NCI-H526 (cell line): Measurements from ENCODE around the gene ZNF627.
"Not testable (repeated sequence)": the region's sequence is repeated elsewhere in the genome, so short reads cannot be mapped to it uniquely, and the experiment has no call there.

Experiments used
- DNase-seq, 2 experiments: peaks; one replicate each; lab custom pipeline; 2025; lab: John Stamatoyannopoulos, UW

The ZNF627 gene

GRCh38 chr19:11597202-11598102 lies at the start of gene ZNF627:
Gene ZNF627 (plus strand): TSS chr19:11597483. CDS start chr19:11597628, 145 bp downstream.
- peak; percentile 87 to 97 for DNase-seq

DNA sequence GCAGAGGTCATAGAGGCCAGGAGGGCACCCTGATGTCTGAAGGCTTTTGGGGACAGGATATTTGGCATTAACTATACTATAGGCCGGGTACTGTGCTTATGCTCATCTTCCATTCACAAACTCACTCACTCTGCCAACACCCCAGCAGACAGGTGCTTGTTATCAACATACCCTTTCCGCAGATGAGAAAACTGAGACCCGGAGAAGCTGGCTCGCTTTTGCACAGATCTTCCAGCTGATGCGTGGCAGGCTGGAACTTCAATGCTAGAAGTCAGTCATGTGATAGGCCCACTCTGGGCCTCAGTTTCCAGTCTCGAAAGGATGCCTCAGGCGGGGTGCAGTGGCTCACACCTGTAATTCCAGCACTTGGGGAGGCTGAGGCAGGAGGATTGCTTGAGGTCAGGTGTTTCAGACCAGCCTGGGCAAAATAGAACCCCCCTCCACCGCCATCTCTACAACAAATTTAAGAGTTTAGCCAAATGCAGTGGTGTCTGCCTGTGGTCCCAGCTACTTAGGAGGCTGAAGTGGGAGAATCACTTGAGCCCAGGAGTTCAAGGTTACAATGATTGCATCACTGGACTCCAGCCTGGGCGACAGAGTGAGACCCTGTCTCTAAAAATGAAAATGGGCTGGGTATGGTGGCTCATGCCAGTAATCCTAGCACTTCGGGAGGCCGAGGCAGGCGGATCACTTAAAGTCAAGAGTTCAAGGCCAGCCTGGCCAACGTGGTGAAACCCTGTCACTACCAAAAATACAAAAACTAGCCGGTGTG lies 49.2 kb upstream of the ZNF627 start:
- no peak for DNase-seq

- no peak for DNase-seq
Observed at GRCh38 chr19:11549386-11549953, 47.8 kb upstream of the ZNF627 start.

DNA sequence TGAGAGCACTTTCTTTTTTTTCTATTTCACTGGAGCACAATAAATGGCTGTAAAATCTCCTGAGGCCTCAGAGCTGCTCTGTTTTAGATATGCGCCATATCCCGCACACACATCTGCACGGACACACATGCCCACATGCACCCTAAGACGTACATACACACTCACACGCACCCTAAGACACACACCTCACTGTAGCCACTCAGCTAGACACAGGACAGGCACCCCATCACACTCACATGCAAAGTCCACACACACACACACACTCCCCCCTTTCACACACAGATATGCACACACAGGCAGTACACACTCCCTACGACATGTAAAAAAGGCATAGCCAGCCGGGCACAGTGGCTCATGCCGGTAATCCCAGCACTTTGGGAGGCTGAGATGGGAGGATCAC lies 47.0 kb upstream of the ZNF627 start:
- no peak for DNase-seq

DNA sequence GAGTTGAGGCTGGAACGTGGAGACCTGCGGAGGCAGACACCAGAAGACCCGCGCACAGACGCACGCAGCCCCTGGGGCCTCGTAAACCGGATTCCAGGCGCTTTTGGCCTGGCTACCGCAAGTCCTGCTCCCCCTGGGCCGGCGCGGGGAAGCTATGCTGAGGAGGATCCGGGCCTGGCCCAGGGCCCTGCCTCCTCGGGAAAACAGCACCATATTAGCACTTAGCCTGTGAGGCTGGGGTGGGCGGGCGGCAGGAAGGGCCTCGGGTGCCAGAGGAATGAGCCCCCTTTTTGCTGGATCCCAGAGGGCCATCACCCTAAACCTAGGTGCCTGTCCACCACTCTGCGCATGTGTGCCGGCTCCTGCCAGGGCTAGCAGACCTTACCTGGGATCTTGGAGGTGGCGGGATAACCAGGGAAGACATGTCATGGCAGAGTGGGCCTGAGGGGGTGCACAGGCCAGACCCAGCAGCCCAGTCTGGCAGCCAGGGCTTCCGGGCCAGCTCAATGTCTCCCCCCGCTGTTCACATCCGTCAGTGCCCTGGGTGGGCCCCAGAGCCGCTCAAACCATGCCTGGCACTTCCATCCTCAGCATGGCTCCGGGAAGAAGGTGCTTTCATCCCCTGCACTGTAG lies 45.6 kb upstream of the ZNF627 start:
- DNase-seq, result peak in 1 of 2 experiments; percentile 13

GRCh38 chr19:11552666-11553372 lies 44.5 kb upstream of the ZNF627 start:
- no peak for DNase-seq

DNA sequence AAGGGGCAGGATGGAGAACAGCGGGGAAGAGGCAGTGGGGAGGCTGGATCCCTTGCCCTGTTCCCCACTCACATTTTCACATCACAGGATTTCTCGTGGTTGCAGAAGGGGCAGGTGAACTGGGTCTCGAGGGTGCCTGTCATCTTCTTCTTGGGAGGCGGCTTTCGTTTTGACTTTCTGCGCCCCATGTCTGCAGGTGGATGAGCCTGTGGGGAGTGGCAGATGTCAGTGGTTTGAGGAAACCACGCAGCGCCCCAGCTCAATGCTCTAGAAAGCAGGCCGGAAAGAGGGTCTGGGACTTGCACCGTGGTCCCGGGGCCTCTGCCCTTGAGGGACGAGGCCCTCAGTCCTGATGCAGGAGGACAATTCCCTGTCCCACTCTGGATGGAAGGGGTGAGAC lies 43.1 kb upstream of the ZNF627 start:
- no peak for DNase-seq

- DNase-seq, result no peak
Observed at GRCh38 chr19:11555246-11555645, 42.0 kb upstream of the ZNF627 start.

- DNase-seq, result no peak
Observed at GRCh38 chr19:11556634-11557420, 40.5 kb upstream of the ZNF627 start.

DNA sequence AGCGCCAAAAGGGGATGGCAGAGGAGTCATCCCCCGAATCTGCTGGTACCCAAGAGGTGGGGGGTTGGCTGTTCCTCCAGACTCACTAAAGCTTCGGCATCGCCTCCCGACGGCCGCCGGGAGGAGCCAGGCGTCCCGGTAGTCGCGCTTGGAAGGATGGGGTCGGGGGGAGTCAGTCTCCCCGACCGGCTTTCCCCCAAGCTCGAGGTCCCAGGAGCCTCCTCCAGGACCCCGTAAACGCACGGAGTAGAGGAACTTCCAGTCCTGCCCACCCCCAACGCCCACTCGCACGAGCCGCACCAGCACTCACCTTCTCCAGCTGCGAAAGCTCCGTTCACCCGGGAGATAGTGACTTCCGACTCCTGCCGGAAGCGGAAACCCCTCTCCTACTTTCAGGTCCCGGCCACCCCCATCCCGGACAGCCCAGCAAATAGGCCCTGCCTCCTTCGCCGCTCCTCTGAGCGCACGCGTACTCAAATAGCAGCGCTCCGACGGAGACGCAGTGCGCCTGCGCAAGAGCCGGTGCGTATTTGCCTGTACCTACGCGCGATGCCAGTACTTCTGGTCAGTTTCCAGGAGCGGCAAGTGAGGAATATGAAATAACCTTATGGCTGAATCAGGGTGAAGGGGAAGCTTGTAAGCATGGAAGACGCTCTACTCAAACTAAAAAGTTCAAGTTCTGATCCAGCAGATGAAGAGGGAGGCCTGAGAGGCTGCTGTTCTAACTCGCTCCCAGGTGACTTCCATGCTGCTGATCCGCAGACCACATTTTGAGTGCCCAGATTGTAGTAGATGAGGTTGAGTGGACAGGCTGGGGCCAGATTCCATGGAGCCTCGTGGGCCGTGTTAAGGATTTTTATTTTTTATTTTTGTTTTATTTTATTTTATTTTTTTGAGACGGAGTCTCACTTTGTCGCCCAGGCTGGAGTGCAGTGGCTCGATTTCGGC lies 38.1 kb upstream of the ZNF627 start, which contains the start of gene ELOF1:
TSS of gene ELOF1 (minus strand) at position 350 of the 948 bp plus-strand sequence. CDS start 4,883 bp downstream, outside the sequence.
- DNase-seq, result peak; percentile 95 to 98

GRCh38 chr19:11560404-11561051 lies 36.8 kb upstream of the ZNF627 start:
- DNase-seq, result peak; percentile 51 to 77

DNA sequence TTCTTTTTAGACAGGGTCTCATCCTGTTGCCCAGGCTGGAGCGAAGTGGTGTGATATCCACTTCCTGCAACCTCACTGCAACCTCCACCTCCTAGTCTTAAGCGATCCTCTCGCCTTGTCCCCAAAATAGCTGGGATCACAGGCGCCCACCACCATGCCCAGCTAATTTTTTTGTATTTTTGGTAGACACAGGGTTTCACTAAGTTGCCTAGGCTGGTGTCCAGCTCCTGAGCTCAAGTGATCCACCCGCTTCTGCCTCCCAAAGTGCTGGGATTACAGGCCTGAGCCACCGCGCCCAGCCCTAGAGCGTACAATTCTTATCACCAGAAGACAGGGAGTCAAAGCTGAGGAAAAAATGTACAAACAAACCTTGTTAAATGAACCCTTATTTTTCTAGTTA lies 33.8 kb upstream of the ZNF627 start:
- DNase-seq, result no peak

DNA sequence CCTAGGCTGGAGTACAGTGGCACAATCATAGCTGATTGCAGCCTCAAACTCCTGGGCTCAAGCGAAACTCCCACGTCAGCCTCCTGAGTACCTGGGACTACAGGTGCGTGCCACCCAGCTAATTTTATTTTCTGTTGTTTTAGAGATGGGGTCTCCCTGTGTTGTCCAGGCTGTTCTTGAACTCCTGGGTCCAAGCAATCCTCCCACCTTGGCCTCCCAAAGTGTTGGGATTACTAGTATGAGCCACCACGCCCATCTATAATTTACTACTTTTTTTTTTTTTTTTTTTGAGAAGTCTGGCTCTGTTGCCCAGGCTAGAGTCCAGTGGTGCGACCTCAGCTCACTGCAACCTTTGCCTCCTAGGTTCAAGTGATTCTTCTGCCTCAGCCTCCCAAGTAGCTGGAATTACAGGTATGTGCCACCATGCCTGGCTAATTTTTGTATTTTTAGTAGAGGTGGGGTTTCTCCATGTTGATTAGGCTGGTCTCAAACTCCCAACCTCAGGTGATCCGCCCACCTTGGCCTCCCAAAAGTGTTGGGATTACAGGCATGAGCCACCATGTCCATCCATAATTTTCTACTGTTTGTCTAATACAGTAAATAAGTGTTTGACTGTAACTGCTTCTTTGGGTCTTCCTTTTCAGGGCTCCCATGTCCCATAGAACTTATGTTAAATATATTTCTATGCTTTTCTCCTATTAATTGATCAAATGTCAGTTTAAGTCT lies 33.0 kb upstream of the ZNF627 start:
- DNase-seq, result not testable (repeated sequence)

- not testable (repeated sequence) for DNase-seq
Observed at GRCh38 chr19:11565649-11565980, 31.7 kb upstream of the ZNF627 start.

DNA sequence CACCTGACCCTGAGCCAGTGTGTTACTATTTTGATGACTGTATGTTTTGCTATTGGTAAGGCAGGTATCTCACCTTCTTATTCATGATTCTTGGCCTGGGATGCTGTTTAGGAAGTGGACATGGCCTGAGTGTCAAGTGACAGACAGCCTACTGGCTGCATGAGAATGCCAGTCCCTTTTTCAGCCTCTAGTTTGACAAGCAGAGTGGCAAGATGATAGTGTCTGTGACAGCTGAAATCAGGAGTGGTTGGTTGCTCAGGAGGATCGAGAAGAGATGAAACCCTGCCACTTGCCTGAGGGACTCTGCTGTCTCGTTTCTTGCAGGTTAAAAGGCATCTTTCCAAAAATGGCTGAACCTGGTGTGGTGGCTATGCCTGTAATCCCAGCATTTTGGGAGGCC lies 31.1 kb upstream of the ZNF627 start:
- no peak for DNase-seq

DNA sequence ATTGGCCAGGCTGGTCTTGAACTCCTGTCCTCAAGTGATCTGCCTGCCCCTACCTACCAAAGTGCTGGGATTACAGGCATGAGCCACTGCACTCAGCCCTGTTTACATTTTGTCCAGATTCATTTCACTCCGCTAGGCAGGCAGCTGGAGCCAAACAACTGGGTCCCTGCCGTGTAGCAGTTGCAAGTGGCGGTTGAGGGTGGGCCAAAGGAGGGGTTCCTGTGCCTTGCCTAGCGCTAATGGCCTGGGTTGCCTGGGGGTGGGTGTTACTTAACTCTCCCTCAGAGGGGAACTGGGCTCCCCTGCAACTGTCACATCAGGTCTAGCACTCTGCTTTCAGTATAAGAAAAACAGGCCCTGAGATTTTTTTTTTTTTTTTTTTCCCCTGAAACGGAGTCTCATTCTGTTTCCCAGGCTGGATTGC lies 27.2 kb upstream of the ZNF627 start:
- DNase-seq, result no peak

DNA sequence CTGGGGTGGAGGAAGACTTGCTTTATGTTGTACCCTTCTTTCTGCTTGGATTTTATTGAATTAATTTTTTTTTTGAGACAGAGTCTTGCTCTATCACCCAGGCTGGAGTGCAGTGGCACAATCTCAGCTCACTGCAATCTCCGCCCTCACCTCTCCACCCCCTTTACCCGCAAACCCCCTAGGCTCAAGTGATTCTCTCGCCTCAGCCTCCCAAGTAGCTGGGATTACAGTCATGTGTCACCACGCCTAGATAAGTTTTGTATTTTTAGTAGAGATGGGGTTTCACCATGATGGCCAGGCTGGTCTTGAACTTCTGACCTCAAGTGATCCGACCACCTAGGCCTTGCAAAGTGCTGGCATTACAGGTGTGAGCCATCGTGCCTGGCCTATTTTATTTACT lies 23.9 kb upstream of the ZNF627 start:
- not testable (repeated sequence) for DNase-seq

- DNase-seq, result not testable (repeated sequence)
Observed at GRCh38 chr19:11573763-11574162, 23.5 kb upstream of the ZNF627 start.
